ENCODE measurements around the gene EXOSC7. TPM values are rescaled to one million over a fixed set of nuclear protein-coding genes. Genes with fewer than 3 reads are reported as not detected.

EXOSC7 gene
- polyA plus RNA-seq, 1 donor from 2014 or later = 37.7 TPM

DNA sequence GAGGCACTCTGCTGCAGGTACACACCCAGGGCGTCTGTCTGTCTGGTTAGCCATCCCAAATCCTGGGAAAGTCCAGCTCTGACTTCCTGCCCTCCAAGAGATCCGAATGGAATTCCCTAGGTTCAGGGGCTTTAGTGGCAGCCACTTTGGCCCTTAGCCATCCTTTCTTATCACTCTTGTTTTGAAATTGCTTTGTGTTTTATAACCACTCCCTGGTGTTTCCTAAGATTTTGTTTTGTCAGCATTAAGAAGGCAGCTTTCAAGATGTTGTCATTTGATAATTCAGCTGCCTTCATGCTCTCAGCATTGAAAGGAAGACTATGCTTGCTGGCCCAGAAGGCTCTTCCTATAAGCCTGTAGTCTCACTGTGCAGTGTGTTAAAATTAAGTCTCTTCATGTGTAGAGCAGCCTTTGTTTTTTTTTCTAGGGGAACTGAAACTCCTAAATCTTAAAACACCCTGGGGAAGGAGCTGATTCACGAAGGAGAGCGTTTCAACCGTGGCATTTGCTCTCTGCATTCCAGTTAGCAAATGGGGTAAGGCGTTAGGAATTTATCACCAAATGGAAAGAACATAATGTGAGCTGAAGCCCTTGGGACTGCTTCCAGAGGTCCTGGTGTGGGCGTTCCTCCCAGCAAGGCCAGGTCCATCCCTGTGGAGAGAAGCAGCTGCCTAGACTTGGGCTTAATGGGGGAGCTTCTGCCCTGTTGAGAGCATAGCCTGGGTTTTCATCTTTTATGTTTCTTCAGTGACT lies 35.9 kb downstream of the EXOSC7 start:
- no peaks in the 10 kb centered on the region for H3K27me3 Mint-ChIP-seq
- H3K36me3 Mint-ChIP-seq = peaks cover 12% of the 10 kb centered on the region
- H3K4me1 Mint-ChIP-seq = peaks cover 4 to 15% (median 6%) of the 10 kb centered on the region in 3 donors
- no peak overlapping the region for H3K27ac Mint-ChIP-seq
- no peak overlapping the region for H3K4me3 Mint-ChIP-seq
- H3K9me3 Mint-ChIP-seq = no peaks in the 10 kb centered on the region

GRCh38 chr3:45012577-45012976 lies 36.5 kb downstream of the EXOSC7 start:
- Mint-ChIP-seq H3K27ac (no peak overlapping the region), H3K4me3 (no peak overlapping the region), H3K36me3 (peaks cover 11% of the 10 kb centered on the region), H3K4me1 (peaks cover 4 to 15% (median 6%) of the 10 kb centered on the region in 3 donors), H3K27me3 (no peaks in the 10 kb centered on the region), H3K9me3 (no peaks in the 10 kb centered on the region)

DNA sequence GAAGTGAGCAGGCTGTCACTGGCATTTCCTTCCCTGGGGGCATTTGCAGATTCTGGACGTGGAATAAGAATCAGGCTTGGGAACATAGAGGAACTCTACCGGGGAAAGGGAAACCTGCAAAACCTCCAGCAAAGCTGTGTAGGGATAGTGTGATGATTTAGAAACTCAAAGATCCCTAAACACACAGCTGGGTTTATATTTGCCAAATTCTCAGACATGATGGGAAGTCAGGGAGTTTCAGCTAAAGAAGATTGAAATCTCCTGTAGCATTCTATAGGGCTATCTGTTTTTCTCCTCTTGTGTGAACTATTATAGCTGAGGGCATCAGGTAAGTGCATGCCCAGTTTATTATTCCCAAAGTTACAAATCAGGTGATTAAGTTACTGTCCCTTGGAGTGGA lies 40.9 kb downstream of the EXOSC7 start:
- H3K27ac Mint-ChIP-seq = peak overlapping the region in 1 of 3 donors; percentile 49
- H3K36me3 Mint-ChIP-seq = peaks cover 13% of the 10 kb centered on the region
- H3K4me3 Mint-ChIP-seq = no peak overlapping the region
- no peaks in the 10 kb centered on the region for H3K9me3 Mint-ChIP-seq
- H3K4me1 Mint-ChIP-seq = peaks cover 3 to 5% (median 3%) of the 10 kb centered on the region in 3 donors
- H3K27me3 Mint-ChIP-seq = no peaks in the 10 kb centered on the region

DNA sequence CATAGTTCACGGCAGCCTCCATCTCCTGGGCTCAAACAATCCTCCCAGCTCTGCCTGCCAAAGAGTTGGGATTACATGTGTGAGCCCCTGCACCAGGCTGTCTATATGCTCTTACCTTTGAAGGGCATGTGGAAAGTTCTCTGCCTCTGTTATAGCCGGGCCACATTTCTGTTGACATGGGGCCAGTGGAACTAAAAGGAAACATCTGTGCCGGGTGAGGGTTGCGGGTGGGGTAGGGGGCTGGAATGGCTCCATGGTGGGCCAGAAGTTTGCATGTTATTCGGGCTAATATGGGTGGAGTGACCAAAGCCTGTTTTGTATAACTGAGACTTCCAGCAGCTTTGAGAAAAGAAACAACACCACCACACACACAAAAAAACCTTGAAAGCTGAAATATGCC lies 41.8 kb downstream of the EXOSC7 start:
- H3K27me3 Mint-ChIP-seq = no peaks in the 10 kb centered on the region
- no peaks in the 10 kb centered on the region for H3K9me3 Mint-ChIP-seq
- H3K27ac Mint-ChIP-seq = no peak overlapping the region
- H3K4me3 Mint-ChIP-seq = no peak overlapping the region
- H3K4me1 Mint-ChIP-seq = peaks cover 0 to 3% (median 1%) of the 10 kb centered on the region in 3 donors
- peaks cover 10% of the 10 kb centered on the region for H3K36me3 Mint-ChIP-seq

DNA sequence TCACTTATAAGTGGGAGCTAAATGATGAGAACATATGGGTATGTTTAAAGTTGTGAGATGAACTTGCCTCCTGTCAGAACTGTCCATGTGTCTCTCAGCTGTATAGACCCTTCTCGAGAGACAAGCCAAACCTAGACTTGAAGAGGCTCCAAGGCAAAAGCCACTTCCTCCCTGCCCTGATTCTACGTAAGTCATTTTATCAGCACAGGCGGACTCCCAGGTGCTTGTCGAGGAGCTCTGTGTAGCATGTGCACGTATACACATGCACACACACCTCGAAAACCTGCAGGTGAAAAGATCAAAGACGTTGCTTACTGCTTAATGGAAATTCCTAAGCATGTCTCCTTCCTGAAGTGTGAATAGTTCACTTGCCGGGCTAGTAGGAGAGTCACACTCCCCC lies 44.5 kb downstream of the EXOSC7 start:
- no peak overlapping the region for H3K27ac Mint-ChIP-seq
- H3K27me3 Mint-ChIP-seq = no peaks in the 10 kb centered on the region
- H3K9me3 Mint-ChIP-seq = no peaks in the 10 kb centered on the region
- peaks cover 6% of the 10 kb centered on the region for H3K36me3 Mint-ChIP-seq
- no peak overlapping the region for H3K4me3 Mint-ChIP-seq
- peaks cover 0 to 3% (median 1%) of the 10 kb centered on the region in 3 donors for H3K4me1 Mint-ChIP-seq

DNA sequence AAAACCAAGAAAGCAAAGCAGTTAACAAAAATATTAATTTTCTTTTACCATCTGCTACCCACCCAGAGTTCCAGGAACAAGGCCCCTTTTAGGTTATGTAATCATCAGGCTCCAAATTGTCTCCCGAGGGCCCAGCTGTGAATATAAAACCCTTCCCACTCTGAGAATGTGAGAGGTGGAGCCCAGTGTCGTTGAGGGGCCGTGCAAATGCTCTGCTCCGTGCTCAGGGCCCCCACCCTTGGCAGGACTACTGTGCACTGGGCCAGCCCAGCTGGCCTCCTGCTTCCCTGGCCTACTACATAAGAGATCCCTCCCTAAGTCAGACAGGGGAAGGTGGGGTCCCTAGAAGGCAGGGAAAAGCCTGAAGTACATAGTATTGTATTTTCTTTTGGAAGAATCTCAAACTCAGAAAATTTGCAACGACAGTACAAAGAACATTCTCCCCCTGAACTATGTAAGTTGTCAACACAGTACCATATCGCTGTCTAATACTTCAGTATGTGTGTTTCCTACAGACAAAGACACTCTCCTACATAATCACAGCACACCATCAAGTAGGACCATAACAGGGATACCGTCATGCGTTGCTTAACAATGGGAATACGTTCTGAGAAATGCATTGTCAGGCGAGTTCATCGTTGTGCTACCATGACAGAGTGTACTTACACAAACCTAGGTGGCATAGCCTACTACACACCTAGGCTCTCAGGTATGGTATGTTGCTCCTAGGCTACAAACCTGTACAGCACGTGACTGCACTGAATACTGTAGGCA lies 45.7 kb downstream of the EXOSC7 start:
- H3K4me1 Mint-ChIP-seq = peaks cover 0 to 3% (median 1%) of the 10 kb centered on the region in 3 donors
- no peak overlapping the region for H3K27ac Mint-ChIP-seq

GRCh38 chr3:45023675-45024074 lies 47.6 kb downstream of the EXOSC7 start:
- H3K27me3 Mint-ChIP-seq = peaks cover 4% of the 10 kb centered on the region
- H3K4me1 Mint-ChIP-seq = peaks cover 0 to 2% (median 1%) of the 10 kb centered on the region in 3 donors
- H3K4me3 Mint-ChIP-seq = no peak overlapping the region
- no peaks in the 10 kb centered on the region for H3K9me3 Mint-ChIP-seq
- H3K27ac Mint-ChIP-seq = no peak overlapping the region
- H3K36me3 Mint-ChIP-seq = peaks cover under 1% of the 10 kb centered on the region

More for the DNA sequence above, 45.7 kb downstream of the EXOSC7 start:
- Mint-ChIP-seq H3K4me3 (no peak overlapping the region), H3K27me3 (no peaks in the 10 kb centered on the region), H3K9me3 (no peaks in the 10 kb centered on the region), H3K36me3 (peaks cover 3% of the 10 kb centered on the region)

DNA sequence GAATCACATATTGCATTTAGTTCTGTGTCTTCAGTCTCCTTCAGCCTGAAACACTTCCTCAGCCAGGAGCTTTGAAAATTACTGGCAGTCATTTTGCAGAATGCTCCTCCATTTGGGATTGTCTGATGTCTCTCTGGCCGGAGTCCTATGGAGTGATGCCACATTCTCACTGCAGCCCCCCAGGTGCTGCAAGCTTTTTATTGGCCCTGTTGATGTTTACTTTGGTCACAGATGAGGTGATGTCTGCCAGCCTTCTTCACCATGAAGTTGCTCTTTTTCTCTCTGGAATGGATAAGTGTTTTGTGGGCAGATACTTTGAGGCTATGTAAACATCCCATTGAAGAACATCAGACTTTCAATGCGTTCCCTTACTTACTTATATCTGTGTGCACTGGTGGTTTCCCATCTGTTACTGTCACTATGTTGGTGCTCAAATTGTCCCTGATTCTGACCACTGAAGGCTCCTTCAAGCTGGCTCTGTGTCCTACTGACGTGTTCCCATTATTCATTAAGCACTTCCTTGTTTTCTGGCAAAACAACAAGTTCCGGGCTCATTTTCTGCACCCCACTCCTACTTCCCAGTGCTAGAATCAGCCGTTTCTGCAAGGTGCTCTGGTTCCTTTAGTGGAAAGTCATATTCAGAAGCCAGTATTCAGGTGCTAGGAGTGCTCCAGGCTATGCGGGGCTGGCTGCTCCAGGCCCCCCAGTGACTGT lies 48.7 kb downstream of the EXOSC7 start:
- H3K36me3 Mint-ChIP-seq = no peaks in the 10 kb centered on the region
- peaks cover 12% of the 10 kb centered on the region for H3K27me3 Mint-ChIP-seq
- no peak overlapping the region for H3K27ac Mint-ChIP-seq
- H3K4me1 Mint-ChIP-seq = peaks cover 0 to 1% (median 1%) of the 10 kb centered on the region in 3 donors
- H3K9me3 Mint-ChIP-seq = no peaks in the 10 kb centered on the region
- H3K4me3 Mint-ChIP-seq = no peak overlapping the region

GRCh38 chr3:45026038-45026437 lies 50.0 kb downstream of the EXOSC7 start, which contains the start of gene CLEC3B:
Gene CLEC3B (plus strand): TSS chr3:45026303. CDS start chr3:45026363, 60 bp downstream.
- Mint-ChIP-seq H3K9me3 (no peaks in the 10 kb centered on the region), H3K27ac (no peak within 1 kb of the TSS), H3K4me1 (peaks cover 0 to 1% (median 1%) of the 10 kb centered on the region in 3 donors), H3K4me3 (no peak within 1 kb of the TSS), H3K36me3 (no peaks in the 10 kb centered on the region), H3K27me3 (peaks cover 15% of the 10 kb centered on the region)

DNA sequence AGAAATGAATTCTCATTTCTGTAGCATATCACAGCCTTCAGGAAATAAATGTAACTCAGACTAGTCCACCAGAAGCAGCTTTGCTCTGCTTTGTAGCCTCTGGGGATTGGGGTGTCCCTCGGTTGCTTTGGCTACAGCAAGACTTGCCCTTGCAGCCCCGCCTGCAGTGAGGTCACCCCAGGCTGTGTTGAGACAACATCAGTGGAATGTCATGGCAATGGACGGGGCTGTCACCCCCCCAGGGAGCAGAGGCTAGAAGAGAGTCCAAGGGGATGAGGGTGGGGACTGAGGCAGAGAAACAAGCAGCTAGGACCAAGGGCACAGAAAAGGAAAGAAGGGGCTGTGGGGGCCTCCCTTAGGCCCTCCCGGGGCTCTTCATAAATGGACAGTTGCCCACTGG lies 50.9 kb downstream of the EXOSC7 start:
- Mint-ChIP-seq H3K36me3 (no peaks in the 10 kb centered on the region), H3K27ac (no peak overlapping the region), H3K4me1 (peaks cover 0 to 1% (median 0%) of the 10 kb centered on the region in 3 donors), H3K27me3 (peaks cover 15% of the 10 kb centered on the region), H3K4me3 (no peak overlapping the region), H3K9me3 (no peaks in the 10 kb centered on the region)

GRCh38 chr3:45027441-45027840 lies 51.4 kb downstream of the EXOSC7 start:
- Mint-ChIP-seq H3K27me3 (peaks cover 15% of the 10 kb centered on the region), H3K27ac (no peak overlapping the region), H3K4me1 (peaks cover 0 to 1% (median 0%) of the 10 kb centered on the region in 3 donors), H3K4me3 (no peak overlapping the region), H3K9me3 (no peaks in the 10 kb centered on the region), H3K36me3 (no peaks in the 10 kb centered on the region)

- Mint-ChIP-seq H3K4me1 (peaks cover 0 to 2% (median under 1%) of the 10 kb centered on the region in 3 donors), H3K27ac (no peak overlapping the region), H3K4me3 (no peak overlapping the region), H3K9me3 (no peaks in the 10 kb centered on the region), H3K36me3 (no peaks in the 10 kb centered on the region), H3K27me3 (peaks cover 21% of the 10 kb centered on the region)
Observed at GRCh38 chr3:45029216-45029615, 53.2 kb downstream of the EXOSC7 start.

DNA sequence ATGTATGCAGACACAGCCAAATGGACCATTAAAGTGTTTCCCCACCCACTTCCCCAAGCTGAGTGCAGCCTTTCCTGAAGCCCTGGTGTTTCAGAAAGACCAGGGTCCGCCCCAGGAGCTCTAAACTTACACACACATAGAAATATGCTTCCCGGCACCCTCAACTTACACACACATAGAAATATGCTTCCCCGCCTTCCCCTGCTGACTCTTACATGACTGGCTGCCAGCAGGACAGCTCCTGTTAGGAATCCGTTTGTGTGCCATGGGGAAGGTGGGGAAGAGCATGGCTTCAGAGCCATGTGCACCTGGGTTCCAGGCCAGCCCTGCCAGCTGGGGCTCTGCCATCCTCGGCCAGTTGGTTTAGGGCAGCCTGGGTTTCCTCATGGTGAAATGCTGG lies 53.6 kb downstream of the EXOSC7 start:
- Mint-ChIP-seq H3K4me3 (no peak overlapping the region), H3K27ac (no peak overlapping the region), H3K36me3 (no peaks in the 10 kb centered on the region)

GRCh38 chr3:45031531-45031930 lies 55.5 kb downstream of the EXOSC7 start:
- Mint-ChIP-seq H3K4me3 (no peak overlapping the region), H3K27ac (no peak overlapping the region), H3K36me3 (no peaks in the 10 kb centered on the region), H3K9me3 (no peaks in the 10 kb centered on the region), H3K4me1 (peaks cover 8 to 13% (median 11%) of the 10 kb centered on the region in 3 donors), H3K27me3 (peaks cover 26% of the 10 kb centered on the region)

More for the DNA sequence above, 53.6 kb downstream of the EXOSC7 start:
- Mint-ChIP-seq H3K9me3 (no peaks in the 10 kb centered on the region), H3K4me1 (peaks cover 3 to 7% (median 3%) of the 10 kb centered on the region in 3 donors), H3K27me3 (peaks cover 21% of the 10 kb centered on the region)

DNA sequence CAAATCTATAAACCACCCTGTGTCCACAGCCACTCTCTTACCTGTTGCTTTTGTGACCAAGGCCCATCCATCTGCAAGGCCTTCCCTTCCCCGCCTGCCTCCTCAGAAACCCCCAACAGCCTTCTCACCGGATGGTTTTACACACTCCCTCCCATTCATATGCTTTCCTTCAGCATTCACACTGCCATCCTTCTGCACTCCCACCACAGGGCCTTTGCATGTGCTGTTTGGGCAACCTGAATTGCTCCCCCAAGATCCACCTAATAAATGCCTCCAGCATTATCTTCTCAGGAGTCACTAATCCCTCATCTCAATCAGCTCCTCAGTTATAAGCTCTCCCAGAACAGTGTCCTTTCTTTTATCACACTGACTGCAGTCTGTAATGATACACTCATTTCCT lies 56.1 kb downstream of the EXOSC7 start:
- Mint-ChIP-seq H3K27me3 (peaks cover 30% of the 10 kb centered on the region), H3K4me1 (peaks cover 8 to 11% (median 11%) of the 10 kb centered on the region in 3 donors), H3K4me3 (no peak overlapping the region), H3K27ac (no peak overlapping the region), H3K9me3 (no peaks in the 10 kb centered on the region), H3K36me3 (no peaks in the 10 kb centered on the region)

All from IgD-negative memory B cell (primary cell).